ENCODE measurements around the gene TMEM238. TPM values are rescaled to one million over a fixed set of nuclear protein-coding genes. Genes with fewer than 3 reads are reported as not detected.
"Not testable (repeated sequence)": the region's sequence is repeated elsewhere in the genome, so short reads cannot be mapped to it uniquely, and the experiment has no call there.

Gene TMEM238
- polyA plus RNA-seq, 1 of the 3 experiments (the other 2 are of a cell fraction), result 0.12 TPM

DNA sequence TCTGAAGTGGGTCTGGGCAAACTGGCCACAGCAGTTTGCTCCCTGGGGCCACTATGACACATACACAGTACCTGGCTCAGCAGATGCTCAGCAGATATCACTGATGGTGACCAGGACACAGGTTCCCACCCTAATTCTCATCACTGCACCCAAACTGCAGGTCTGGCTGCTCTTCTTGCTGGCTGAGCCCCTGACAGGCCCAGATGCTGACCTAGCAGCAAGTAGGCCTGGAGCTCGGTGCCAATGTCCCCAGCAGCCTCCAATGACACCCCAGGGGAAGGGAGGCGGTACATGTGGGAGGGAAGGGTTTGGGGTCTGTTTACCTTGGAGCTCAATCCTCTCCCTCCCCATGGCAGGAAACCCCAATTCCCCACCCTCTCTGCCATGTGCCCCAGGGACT lies 18.4 kb upstream of the TMEM238 start:
- no peaks in the 10 kb centered on the region for H3K27me3 ChIP-seq (ENCODE audit: insufficient read depth)
- WGBS (ENCODE audit: low lambda C conversion rate), result 100% methylated on average over 1 of the region's 2 CpGs
- ChIA-PET CTCF (interaction anchor here (0.7 to 1.2 kb wide), 3 partner anchors 10 to 101 kb away, joined by 3 to 4 read pairs (median 3); no protein-coding TSS in a partner anchor), POLR2A (interaction anchor here (1.0 kb wide), 1 partner anchor 9 kb away, joined by 4 read pairs; no protein-coding TSS in a partner anchor)
- no peak overlapping the region for H3K9ac ChIP-seq
- peaks cover 45% of the 10 kb centered on the region for H3F3A ChIP-seq (replicated peaks; ENCODE audit: insufficient read depth)
- no peak overlapping the region for H3K4me3 ChIP-seq (ENCODE audit: low read depth in 2 of 2, low read length in 1 of 2)
- no peak overlapping the region for H3K4me2 ChIP-seq
- TF ChIP-seq NFIC (IDR thresholded peaks at IDR 0.05; ENCODE audit: borderline replicate concordance) (no peak), NRF1 (IDR thresholded peaks at IDR 0.05; ENCODE audit: low read depth, low read length) (no peak), JUND (IDR thresholded peaks at IDR 0.05) (no peak), RFX5 (IDR thresholded peaks at IDR 0.05; ENCODE audit: low read length) (no peak), RCOR1 (IDR thresholded peaks at IDR 0.05; ENCODE audit: low read length) (no peak)
- TF ChIP-seq, protein P1, sequence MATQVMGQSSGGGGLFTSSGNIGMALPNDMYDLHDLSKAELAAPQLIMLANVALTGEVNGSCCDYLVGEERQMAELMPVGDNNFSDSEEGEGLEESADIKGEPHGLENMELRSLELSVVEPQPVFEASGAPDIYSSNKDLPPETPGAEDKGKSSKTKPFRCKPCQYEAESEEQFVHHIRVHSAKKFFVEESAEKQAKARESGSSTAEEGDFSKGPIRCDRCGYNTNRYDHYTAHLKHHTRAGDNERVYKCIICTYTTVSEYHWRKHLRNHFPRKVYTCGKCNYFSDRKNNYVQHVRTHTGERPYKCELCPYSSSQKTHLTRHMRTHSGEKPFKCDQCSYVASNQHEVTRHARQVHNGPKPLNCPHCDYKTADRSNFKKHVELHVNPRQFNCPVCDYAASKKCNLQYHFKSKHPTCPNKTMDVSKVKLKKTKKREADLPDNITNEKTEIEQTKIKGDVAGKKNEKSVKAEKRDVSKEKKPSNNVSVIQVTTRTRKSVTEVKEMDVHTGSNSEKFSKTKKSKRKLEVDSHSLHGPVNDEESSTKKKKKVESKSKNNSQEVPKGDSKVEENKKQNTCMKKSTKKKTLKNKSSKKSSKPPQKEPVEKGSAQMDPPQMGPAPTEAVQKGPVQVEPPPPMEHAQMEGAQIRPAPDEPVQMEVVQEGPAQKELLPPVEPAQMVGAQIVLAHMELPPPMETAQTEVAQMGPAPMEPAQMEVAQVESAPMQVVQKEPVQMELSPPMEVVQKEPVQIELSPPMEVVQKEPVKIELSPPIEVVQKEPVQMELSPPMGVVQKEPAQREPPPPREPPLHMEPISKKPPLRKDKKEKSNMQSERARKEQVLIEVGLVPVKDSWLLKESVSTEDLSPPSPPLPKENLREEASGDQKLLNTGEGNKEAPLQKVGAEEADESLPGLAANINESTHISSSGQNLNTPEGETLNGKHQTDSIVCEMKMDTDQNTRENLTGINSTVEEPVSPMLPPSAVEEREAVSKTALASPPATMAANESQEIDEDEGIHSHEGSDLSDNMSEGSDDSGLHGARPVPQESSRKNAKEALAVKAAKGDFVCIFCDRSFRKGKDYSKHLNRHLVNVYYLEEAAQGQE (IDR thresholded peaks at IDR 0.05; ENCODE audit: low read depth, low read length), result no peak
- TF ChIP-seq, protein P2, sequence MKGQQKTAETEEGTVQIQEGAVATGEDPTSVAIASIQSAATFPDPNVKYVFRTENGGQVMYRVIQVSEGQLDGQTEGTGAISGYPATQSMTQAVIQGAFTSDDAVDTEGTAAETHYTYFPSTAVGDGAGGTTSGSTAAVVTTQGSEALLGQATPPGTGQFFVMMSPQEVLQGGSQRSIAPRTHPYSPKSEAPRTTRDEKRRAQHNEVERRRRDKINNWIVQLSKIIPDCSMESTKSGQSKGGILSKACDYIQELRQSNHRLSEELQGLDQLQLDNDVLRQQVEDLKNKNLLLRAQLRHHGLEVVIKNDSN (IDR thresholded peaks at IDR 0.05; ENCODE audit: borderline replicate concordance, low read depth), result no peak
- TF ChIP-seq, protein P3, sequence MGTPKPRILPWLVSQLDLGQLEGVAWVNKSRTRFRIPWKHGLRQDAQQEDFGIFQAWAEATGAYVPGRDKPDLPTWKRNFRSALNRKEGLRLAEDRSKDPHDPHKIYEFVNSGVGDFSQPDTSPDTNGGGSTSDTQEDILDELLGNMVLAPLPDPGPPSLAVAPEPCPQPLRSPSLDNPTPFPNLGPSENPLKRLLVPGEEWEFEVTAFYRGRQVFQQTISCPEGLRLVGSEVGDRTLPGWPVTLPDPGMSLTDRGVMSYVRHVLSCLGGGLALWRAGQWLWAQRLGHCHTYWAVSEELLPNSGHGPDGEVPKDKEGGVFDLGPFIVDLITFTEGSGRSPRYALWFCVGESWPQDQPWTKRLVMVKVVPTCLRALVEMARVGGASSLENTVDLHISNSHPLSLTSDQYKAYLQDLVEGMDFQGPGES (IDR thresholded peaks at IDR 0.05; ENCODE audit: low read depth, low read length), result no peak
- no peaks in the 10 kb centered on the region for H3K9me2 ChIP-seq
- H3K9me3 ChIP-seq, result no peaks in the 10 kb centered on the region
- H3K36me3 ChIP-seq (replicated peaks in 1 of 2; ENCODE audit: control insufficient read depth in 1 of 2, insufficient read depth in 2 of 2, low read length in 1 of 2), result peaks cover 31 to 36% of the 10 kb centered on the region in 2 experiments
- H3K79me2 ChIP-seq (ENCODE audit: insufficient read depth), result peaks cover 57% of the 10 kb centered on the region
- H2AFZ ChIP-seq (ENCODE audit: low read depth), result no peak overlapping the region
- no peak overlapping the region for H3K27ac ChIP-seq (ENCODE audit: low read depth in 2 of 2, low read length in 1 of 2)
- DNase-seq, result no peak
- H3K4me1 ChIP-seq (ENCODE audit: control insufficient read depth in 1 of 2, insufficient read depth in 2 of 2, low read depth in 1 of 2, low read length in 1 of 2), result peaks cover 12 to 23% of the 10 kb centered on the region in 2 experiments; a peak in 3 of 4 replicates
- H4K20me1 ChIP-seq (ENCODE audit: insufficient read depth), result peaks cover 63% of the 10 kb centered on the region

DNA sequence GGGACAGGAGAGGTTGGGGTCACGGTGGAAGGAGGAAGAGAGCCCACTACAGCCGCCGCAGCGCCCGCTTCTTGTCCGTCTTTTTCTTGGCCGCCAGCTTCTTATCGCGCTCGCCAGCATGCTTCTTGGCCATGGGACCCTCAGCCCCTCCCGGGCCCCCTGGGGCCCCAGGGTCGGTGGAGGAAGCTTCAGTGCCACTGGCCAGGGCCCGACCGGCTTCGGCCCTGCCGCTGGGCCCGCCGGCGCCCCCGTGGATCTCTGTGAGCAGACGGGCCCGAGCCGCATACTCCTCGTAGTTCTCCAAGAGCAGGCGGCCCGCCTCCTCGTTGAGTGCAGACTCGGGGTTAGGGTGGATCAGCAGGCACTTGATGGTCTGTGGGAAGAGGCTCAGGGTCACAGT lies 17.3 kb upstream of the TMEM238 start:
- WGBS (ENCODE audit: low lambda C conversion rate), result 93% methylated on average over 11 of the region's 28 CpGs

More for the DNA sequence above, 17.3 kb upstream of the TMEM238 start:
- peaks cover 45% of the 10 kb centered on the region for H3F3A ChIP-seq (replicated peaks; ENCODE audit: insufficient read depth)
- peaks cover 12 to 18% of the 10 kb centered on the region in 2 experiments; a peak in 3 of 4 replicates for H3K4me1 ChIP-seq (ENCODE audit: control insufficient read depth in 1 of 2, insufficient read depth in 2 of 2, low read depth in 1 of 2, low read length in 1 of 2)
- H3K36me3 ChIP-seq (replicated peaks in 1 of 2; ENCODE audit: control insufficient read depth in 1 of 2, insufficient read depth in 2 of 2, low read length in 1 of 2), result peaks cover 31 to 36% of the 10 kb centered on the region in 2 experiments
- H3K4me3 ChIP-seq (ENCODE audit: low read depth in 2 of 2, low read length in 1 of 2); H3K9ac ChIP-seq; H3K27ac ChIP-seq (ENCODE audit: low read depth in 2 of 2, low read length in 1 of 2); H2AFZ ChIP-seq (ENCODE audit: low read depth); H3K27me3 ChIP-seq (ENCODE audit: insufficient read depth); H3K9me3 ChIP-seq; H3K4me2 ChIP-seq; H3K9me2 ChIP-seq; CTCF ChIA-PET; DNase-seq: not testable (repeated sequence)
- H3K79me2 ChIP-seq (ENCODE audit: insufficient read depth), result peaks cover 45% of the 10 kb centered on the region
- peaks cover 58% of the 10 kb centered on the region for H4K20me1 ChIP-seq (ENCODE audit: insufficient read depth)
- POLR2A ChIA-PET, result interaction anchor here (1.0 to 2.8 kb wide), 2 partner anchors 8 to 10 kb away, joined by 4 to 8 read pairs; no protein-coding TSS in a partner anchor
